ENCODE measurements around the gene TRAPPC11. TPM values are rescaled to one million over a fixed set of nuclear protein-coding genes. Genes with fewer than 3 reads are reported as not detected.

The TRAPPC11 gene
- polyA plus RNA-seq, 1 of the 3 experiments (the other 2 are of a cell fraction), result 18.8 TPM

- H3K36me3 ChIP-seq (replicated peaks in 1 of 2; ENCODE audit: control insufficient read depth in 1 of 2, insufficient read depth in 2 of 2, low read length in 1 of 2), result peaks cover 56 to 62% of the 10 kb centered on the region in 2 experiments
- no peaks in the 10 kb centered on the region for H3K79me2 ChIP-seq (ENCODE audit: insufficient read depth)
- CTCF ChIA-PET, result no interaction called here
- POLR2A ChIA-PET, result no interaction called here
- H3F3A ChIP-seq (replicated peaks; ENCODE audit: insufficient read depth), result peaks cover 7% of the 10 kb centered on the region
- WGBS (ENCODE audit: low lambda C conversion rate), result 67% methylated on average over 6 of the region's 6 CpGs
- no peak overlapping the region for H2AFZ ChIP-seq (ENCODE audit: low read depth)
- no peak overlapping the region for H3K9ac ChIP-seq
- no peak overlapping the region for H3K4me3 ChIP-seq (ENCODE audit: low read depth in 2 of 2, low read length in 1 of 2)
- TF ChIP-seq EP300 (IDR thresholded peaks at IDR 0.05; ENCODE audit: borderline replicate concordance in 1 of 2, low read depth in 1 of 2, low read length in 1 of 2) (no peak), POLR2AphosphoS5 (IDR thresholded peaks at IDR 0.05; ENCODE audit: low read depth, low read length) (no peak), JUND (IDR thresholded peaks at IDR 0.05) (no peak), CHD2 (IDR thresholded peaks at IDR 0.05; ENCODE audit: low read length, partially characterized antibody) (no peak), USF1 (IDR thresholded peaks at IDR 0.05; ENCODE audit: borderline replicate concordance, low read depth) (no peak), EZH2phosphoT487 (IDR thresholded peaks at IDR 0.05; ENCODE audit: borderline replicate concordance, low read depth) (no peak), FOSL2 (IDR thresholded peaks at IDR 0.05; ENCODE audit: borderline replicate concordance, low read depth) (no peak), TCF12 (IDR thresholded peaks at IDR 0.05) (no peak), NRF1 (IDR thresholded peaks at IDR 0.05; ENCODE audit: low read depth, low read length) (no peak)
- TF ChIP-seq, protein P1, sequence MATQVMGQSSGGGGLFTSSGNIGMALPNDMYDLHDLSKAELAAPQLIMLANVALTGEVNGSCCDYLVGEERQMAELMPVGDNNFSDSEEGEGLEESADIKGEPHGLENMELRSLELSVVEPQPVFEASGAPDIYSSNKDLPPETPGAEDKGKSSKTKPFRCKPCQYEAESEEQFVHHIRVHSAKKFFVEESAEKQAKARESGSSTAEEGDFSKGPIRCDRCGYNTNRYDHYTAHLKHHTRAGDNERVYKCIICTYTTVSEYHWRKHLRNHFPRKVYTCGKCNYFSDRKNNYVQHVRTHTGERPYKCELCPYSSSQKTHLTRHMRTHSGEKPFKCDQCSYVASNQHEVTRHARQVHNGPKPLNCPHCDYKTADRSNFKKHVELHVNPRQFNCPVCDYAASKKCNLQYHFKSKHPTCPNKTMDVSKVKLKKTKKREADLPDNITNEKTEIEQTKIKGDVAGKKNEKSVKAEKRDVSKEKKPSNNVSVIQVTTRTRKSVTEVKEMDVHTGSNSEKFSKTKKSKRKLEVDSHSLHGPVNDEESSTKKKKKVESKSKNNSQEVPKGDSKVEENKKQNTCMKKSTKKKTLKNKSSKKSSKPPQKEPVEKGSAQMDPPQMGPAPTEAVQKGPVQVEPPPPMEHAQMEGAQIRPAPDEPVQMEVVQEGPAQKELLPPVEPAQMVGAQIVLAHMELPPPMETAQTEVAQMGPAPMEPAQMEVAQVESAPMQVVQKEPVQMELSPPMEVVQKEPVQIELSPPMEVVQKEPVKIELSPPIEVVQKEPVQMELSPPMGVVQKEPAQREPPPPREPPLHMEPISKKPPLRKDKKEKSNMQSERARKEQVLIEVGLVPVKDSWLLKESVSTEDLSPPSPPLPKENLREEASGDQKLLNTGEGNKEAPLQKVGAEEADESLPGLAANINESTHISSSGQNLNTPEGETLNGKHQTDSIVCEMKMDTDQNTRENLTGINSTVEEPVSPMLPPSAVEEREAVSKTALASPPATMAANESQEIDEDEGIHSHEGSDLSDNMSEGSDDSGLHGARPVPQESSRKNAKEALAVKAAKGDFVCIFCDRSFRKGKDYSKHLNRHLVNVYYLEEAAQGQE (IDR thresholded peaks at IDR 0.05; ENCODE audit: low read depth, low read length), result no peak
- H3K4me2 ChIP-seq, result no peak overlapping the region
- no peaks in the 10 kb centered on the region for H3K4me1 ChIP-seq (ENCODE audit: control insufficient read depth in 1 of 2, insufficient read depth in 2 of 2, low read depth in 1 of 2, low read length in 1 of 2)
- no peaks in the 10 kb centered on the region for H3K9me2 ChIP-seq
- no peaks in the 10 kb centered on the region for H3K27me3 ChIP-seq (ENCODE audit: insufficient read depth)
- no peaks in the 10 kb centered on the region for H3K9me3 ChIP-seq
- no peak overlapping the region for H3K27ac ChIP-seq (ENCODE audit: low read depth in 2 of 2, low read length in 1 of 2)
- DNase-seq, result no peak
- no peaks in the 10 kb centered on the region for H4K20me1 ChIP-seq (ENCODE audit: insufficient read depth)
Observed at GRCh38 chr4:183688216-183688615, 29.1 kb downstream of the TRAPPC11 start.

DNA sequence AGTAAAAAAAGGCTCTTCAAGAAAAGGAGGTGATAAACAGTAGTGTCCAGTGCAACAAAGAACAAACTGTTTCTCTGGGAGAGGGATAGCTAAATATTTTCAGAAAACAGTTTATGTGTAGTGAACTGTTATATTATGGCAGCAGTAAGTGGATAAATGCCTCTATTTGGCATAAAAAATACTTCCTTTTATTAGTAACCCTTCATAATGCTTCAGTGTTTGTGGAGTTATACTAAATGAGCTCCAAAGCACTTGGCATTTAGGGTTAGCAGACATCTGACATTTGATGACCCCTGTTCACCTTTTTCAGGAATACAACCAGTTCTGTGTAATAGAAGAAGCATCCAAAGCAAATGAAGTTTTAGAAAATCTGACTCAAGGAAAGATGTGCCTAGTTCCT lies 31.9 kb downstream of the TRAPPC11 start:
- no peaks in the 10 kb centered on the region for H3K9me3 ChIP-seq
- H3K36me3 ChIP-seq (replicated peaks in 1 of 2; ENCODE audit: control insufficient read depth in 1 of 2, insufficient read depth in 2 of 2, low read length in 1 of 2), result peaks cover 55 to 59% of the 10 kb centered on the region in 2 experiments
- H4K20me1 ChIP-seq (ENCODE audit: insufficient read depth), result no peaks in the 10 kb centered on the region

More for the DNA sequence above, 31.9 kb downstream of the TRAPPC11 start:
- Histone ChIP-seq H3K4me2 (no peak overlapping the region), H3K4me3 (ENCODE audit: low read depth in 2 of 2, low read length in 1 of 2) (no peak overlapping the region), H3K27ac (ENCODE audit: low read depth in 2 of 2, low read length in 1 of 2) (no peak overlapping the region), H2AFZ (ENCODE audit: low read depth) (no peak overlapping the region), H3F3A (replicated peaks; ENCODE audit: insufficient read depth) (peaks cover 7% of the 10 kb centered on the region), H3K9ac (no peak overlapping the region), H3K27me3 (ENCODE audit: insufficient read depth) (no peaks in the 10 kb centered on the region), H3K79me2 (ENCODE audit: insufficient read depth) (no peaks in the 10 kb centered on the region), H3K4me1 (ENCODE audit: control insufficient read depth in 1 of 2, insufficient read depth in 2 of 2, low read depth in 1 of 2, low read length in 1 of 2) (no peaks in the 10 kb centered on the region), H3K9me2 (no peaks in the 10 kb centered on the region)
- CTCF ChIA-PET, result interaction anchor here (1.1 kb wide), 1 partner anchor 9 kb away, joined by 3 read pairs; no protein-coding TSS in a partner anchor
- POLR2A ChIA-PET, result no interaction called here
- no peak for TF ChIP-seq ZBTB33 (IDR thresholded peaks at IDR 0.05; ENCODE audit: borderline replicate concordance, low read depth)
- DNase-seq, result no peak
